Retina (tissue), 1 donor: ENCODE measurements around the gene SNRPA.
A peak's percentile ranks its signal among the peaks of the same experiment; 100 is the strongest.
"Not testable (repeated sequence)": the region's sequence is repeated elsewhere in the genome, so short reads cannot be mapped to it uniquely, and the experiment has no call there.

ENCODE experiments used
- DNase-seq: peaks from one replicate; pipeline ENCODE4 v3.0.0-alpha.2; 2016

Gene SNRPA

GRCh38 chr19:40777937-40778705, 27.1 kb downstream of the SNRPA start, which contains the start of gene RAB4B:
Gene RAB4B (plus strand): TSS chr19:40778247. CDS start chr19:40778376, 129 bp downstream.
- DNase-seq = peak; percentile 100

GRCh38 chr19:40778706-40779284, 27.8 kb downstream of the SNRPA start:
- no peak for DNase-seq

- no peak for DNase-seq
Observed at GRCh38 chr19:40780582-40780981, 29.6 kb downstream of the SNRPA start.

- no peak for DNase-seq
Observed at GRCh38 chr19:40781140-40781539, 30.1 kb downstream of the SNRPA start.

GRCh38 chr19:40783711-40784110, 32.7 kb downstream of the SNRPA start:
- DNase-seq = no peak

- DNase-seq = not testable (repeated sequence)
Observed at GRCh38 chr19:40784146-40784545, 33.1 kb downstream of the SNRPA start.

GRCh38 chr19:40785526-40785925, 34.5 kb downstream of the SNRPA start:
- no peak for DNase-seq

- DNase-seq = no peak
Observed at GRCh38 chr19:40786060-40787037, 35.3 kb downstream of the SNRPA start.

- DNase-seq = no peak
Observed at GRCh38 chr19:40791349-40791748, 40.3 kb downstream of the SNRPA start.

- DNase-seq = no peak
Observed at GRCh38 chr19:40791996-40792395, 41.0 kb downstream of the SNRPA start.

- no peak for DNase-seq
Observed at GRCh38 chr19:40797166-40797962, 46.4 kb downstream of the SNRPA start.

- DNase-seq = no peak
Observed at GRCh38 chr19:40797963-40798682, 47.1 kb downstream of the SNRPA start.

- DNase-seq = peak; percentile 99
Observed at GRCh38 chr19:40798683-40799557, 47.9 kb downstream of the SNRPA start, which contains the start of gene EGLN2. Gene EGLN2 (plus strand): TSS chr19:40799191. CDS start chr19:40800573, 1,382 bp downstream.

- DNase-seq = no peak
Observed at GRCh38 chr19:40799558-40800338, 48.7 kb downstream of the SNRPA start.

- DNase-seq = no peak
Observed at GRCh38 chr19:40800339-40800996, 49.5 kb downstream of the SNRPA start.

- no peak for DNase-seq
Observed at GRCh38 chr19:40800997-40801377, 50.0 kb downstream of the SNRPA start.

- DNase-seq = no peak
Observed at GRCh38 chr19:40801426-40802299, 50.7 kb downstream of the SNRPA start.
